GM06990 (cell line): ENCODE data around the gene VGLL3.

Source experiments
- DNase-seq: peaks from one replicate; pipeline ENCODE4 v3.0.0-alpha.2; 2011; ENCODE audit not compliant: insufficient read length; ENCODE audit errors: extremely low read depth
- H3K27me3 ChIP-seq: replicated peaks from 2 replicates; pipeline ENCODE4 v1.6.0; 2011; ENCODE audit warnings: low read length; ENCODE audit not compliant: control insufficient read depth, insufficient read depth
- H3K36me3 ChIP-seq: 2 replicates; pipeline ENCODE4 v1.5.1; 2011; ENCODE audit warnings: low read length; ENCODE audit not compliant: control insufficient read depth, insufficient read depth
- H3K4me3 ChIP-seq: replicated peaks from 2 replicates; pipeline ENCODE4 v1.5.1; 2011; ENCODE audit warnings: low read depth, mild to moderate bottlenecking, control low read depth, low read length
- CTCF ChIP-seq: IDR thresholded peaks from 2 replicates; pipeline ENCODE4 v1.5.1; 2011; ENCODE audit warnings: low read length, control low read depth, mild to moderate bottlenecking, inconsistent platforms; ENCODE audit not compliant: insufficient read depth, poor library complexity, severe bottlenecking

Gene VGLL3

GRCh38 chr3:86990734-86991481, at the start of gene VGLL3:
Gene VGLL3 (minus strand): TSS chr3:86991149. CDS start chr3:86990743, 406 bp downstream.
- Histone ChIP-seq H3K4me3 (no peak within 1 kb of the TSS), H3K27me3 (no peaks in the 10 kb centered on the region), H3K36me3 (no peaks in the 10 kb centered on the region)
- no peak for DNase-seq
- TF ChIP-seq CTCF = no peak

DNA sequence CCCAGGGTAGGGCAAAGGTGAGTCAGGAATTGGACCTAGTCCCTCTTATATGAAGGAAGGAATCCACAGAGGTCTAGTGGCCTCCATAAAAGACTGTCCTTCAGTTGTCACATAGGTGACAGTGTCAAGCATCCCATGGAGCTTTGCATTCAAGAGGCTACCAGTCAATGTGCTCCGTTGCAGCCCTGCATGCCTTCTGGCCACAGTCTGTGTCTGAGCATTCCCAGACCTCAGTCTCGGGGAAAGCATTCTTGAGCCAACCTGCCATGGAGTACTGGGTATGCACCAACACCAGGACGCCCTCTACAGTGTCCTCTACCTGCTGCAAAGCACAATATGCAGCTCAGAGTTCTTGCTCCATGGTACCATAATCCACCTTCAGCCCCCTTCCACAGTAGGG, 46.7 kb upstream of the VGLL3 start:
- no peak for TF ChIP-seq CTCF
- no peak for DNase-seq
- no peak overlapping the region for H3K4me3 ChIP-seq
- no peaks in the 10 kb centered on the region for H3K27me3 ChIP-seq
- no peaks in the 10 kb centered on the region for H3K36me3 ChIP-seq

- TF ChIP-seq CTCF = no peak
- no peak for DNase-seq
- no peaks in the 10 kb centered on the region for H3K27me3 ChIP-seq
- no peak overlapping the region for H3K4me3 ChIP-seq
- H3K36me3 ChIP-seq = no peaks in the 10 kb centered on the region
Observed at GRCh38 chr3:87036671-87037070, 45.7 kb upstream of the VGLL3 start.

DNA sequence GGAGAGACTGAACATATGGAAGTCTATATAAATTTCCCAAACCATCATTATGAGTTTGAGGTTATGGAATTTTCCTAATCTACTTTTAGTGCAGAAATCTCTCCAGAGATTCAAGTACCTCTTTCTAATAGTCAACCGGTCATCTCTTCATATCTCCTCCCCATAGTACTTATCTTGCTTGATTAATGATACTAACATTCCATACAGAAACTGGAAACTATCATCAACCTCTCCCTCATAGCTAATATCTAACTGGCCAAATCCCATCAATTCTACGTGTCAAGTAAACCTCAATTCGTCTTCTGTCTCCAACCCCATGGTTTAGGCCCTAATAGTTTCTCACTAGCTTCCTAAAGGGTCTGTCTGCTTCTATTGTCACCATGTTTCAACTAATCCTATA, 44.4 kb upstream of the VGLL3 start:
- Histone ChIP-seq H3K27me3 (no peaks in the 10 kb centered on the region), H3K4me3 (no peak overlapping the region), H3K36me3 (no peaks in the 10 kb centered on the region)
- TF ChIP-seq CTCF = no peak
- DNase-seq = no peak

DNA sequence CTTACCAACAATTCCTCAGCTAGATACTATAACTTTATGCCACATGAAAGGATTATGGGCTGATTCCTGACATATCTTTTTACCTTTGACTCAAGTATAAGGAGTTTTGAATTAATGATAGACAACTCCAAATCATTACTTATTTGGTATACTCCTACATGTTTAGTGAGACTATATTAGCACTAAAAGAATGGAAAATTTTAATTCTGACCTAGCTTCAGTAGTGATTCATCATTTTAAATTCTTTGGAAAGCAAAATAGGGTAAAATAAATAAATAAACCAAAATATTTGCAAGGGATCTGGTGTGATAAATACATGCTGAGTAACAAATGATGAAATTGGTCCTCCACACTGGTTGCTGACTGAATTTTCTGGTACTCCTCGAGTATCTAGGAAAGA, 42.3 kb upstream of the VGLL3 start:
- TF ChIP-seq CTCF = no peak
- Histone ChIP-seq H3K36me3 (no peaks in the 10 kb centered on the region), H3K27me3 (no peaks in the 10 kb centered on the region), H3K4me3 (no peak overlapping the region)
- DNase-seq = no peak
